Measurements from ENCODE around the gene AIFM1. TPM values are rescaled to one million over a fixed set of nuclear protein-coding genes. Genes with fewer than 3 reads are reported as not detected.

AIFM1 gene
- total and polyA plus RNA-seq, 7 donors: 48.6 to 61.6 (median 57.3) TPM

DNA sequence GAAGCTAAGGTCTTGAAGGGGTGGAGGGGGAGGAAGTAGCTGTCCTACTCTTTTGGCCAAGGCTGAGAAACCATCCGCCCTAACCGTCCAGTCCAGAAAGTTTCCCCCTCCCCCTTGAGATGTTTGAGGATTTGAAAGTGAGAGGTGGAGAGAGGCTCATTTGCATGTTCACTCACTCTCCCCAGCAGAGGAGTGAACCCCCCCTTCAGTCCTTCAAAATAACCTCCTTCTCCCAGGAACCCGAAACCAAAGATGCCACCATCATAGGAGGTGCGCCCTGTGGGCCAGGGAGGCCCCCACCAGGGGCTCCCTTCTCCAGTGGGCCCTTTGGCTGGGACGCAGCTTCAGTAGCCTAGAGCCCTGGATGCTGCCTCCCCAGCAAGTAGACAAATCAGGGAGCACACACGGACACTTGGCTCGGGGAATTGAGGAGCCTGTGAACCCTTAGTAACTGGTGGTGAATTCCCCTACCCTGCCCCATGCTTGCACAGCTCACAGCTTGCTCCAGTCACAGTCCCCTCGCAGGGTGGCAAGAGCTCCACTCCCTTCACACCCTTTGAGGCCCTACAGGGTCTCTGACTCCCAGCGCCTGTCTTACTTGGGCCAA lies 80.9 kb downstream of the AIFM1 start:
- no peaks in the 10 kb centered on the region for H3K9me3 ChIP-seq
- H3K4me1 ChIP-seq: no peaks in the 10 kb centered on the region
- peaks cover 0 to 4% (median 0%) of the 10 kb centered on the region in 3 donors for H3K27me3 ChIP-seq (ENCODE audit: insufficient read depth in 3 of 3, low read length in 2 of 3)
- H3K27ac ChIP-seq: no peak overlapping the region
- H3K36me3 ChIP-seq (ENCODE audit: insufficient read depth in 1 of 2, low read depth in 1 of 2): no peaks in the 10 kb centered on the region
- 74 to 80% (median 76%) methylated on average over 7 to 9 of the region's 9 CpGs for WGBS, 3 donors
- H3K4me3 ChIP-seq: no peak overlapping the region
- ATAC-seq (no peak), DNase-seq (peak in 1 of 2 donors; percentile 40)
- intact Hi-C loops (cut with DNase I): loop anchor here in 1 of 2 donors (2.0 kb wide), 1 partner anchor 36 kb away; no protein-coding TSS in a partner anchor
- TF ChIP-seq, protein P1, sequence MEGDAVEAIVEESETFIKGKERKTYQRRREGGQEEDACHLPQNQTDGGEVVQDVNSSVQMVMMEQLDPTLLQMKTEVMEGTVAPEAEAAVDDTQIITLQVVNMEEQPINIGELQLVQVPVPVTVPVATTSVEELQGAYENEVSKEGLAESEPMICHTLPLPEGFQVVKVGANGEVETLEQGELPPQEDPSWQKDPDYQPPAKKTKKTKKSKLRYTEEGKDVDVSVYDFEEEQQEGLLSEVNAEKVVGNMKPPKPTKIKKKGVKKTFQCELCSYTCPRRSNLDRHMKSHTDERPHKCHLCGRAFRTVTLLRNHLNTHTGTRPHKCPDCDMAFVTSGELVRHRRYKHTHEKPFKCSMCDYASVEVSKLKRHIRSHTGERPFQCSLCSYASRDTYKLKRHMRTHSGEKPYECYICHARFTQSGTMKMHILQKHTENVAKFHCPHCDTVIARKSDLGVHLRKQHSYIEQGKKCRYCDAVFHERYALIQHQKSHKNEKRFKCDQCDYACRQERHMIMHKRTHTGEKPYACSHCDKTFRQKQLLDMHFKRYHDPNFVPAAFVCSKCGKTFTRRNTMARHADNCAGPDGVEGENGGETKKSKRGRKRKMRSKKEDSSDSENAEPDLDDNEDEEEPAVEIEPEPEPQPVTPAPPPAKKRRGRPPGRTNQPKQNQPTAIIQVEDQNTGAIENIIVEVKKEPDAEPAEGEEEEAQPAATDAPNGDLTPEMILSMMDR (IDR thresholded peaks at IDR 0.05): no peak

DNA sequence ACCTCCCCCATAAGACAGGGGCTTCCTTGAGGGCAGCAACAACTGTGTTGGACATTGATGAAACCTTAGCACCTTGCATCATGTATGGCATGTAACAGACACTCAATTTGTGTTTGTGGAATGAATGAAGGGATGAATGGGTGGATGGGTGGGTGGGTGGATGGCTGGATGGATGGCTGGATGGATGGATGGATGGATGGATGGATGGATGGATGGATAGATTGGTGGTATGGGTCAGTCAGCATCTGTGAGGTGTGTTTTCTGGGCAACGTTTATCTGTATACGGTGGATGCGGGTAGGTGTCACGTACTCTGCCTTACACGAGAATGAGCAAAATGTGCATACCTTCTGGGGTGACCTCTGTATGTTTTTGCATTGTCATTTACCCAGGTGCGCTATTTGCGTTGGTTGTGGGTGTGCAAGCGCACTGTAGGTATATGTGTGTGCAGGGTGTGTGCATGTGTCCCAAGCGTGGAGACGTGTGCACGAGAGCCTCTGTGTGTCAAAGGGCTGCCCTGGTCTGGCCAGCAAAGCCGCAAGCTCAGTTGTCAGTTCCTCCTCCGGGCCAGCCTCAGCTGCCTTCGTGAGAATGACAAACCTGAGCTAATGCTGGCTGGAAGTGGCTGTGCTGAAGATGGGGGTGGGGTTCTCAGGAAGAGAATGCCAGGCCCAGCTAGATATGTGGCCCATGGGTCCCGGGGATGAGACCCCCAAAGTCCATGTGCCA lies 81.8 kb downstream of the AIFM1 start:
- DNase-seq (peak in 1 of 2 donors; percentile 41), ATAC-seq (no peak)
- intact Hi-C loops (cut with DNase I): loop anchor here in 1 of 2 donors (2.0 kb wide), 1 partner anchor 37 kb away; no protein-coding TSS in a partner anchor
- Histone ChIP-seq H3K27me3 (ENCODE audit: insufficient read depth in 3 of 3, low read length in 2 of 3) (peaks cover 0 to 4% (median 0%) of the 10 kb centered on the region in 3 donors), H3K9me3 (no peaks in the 10 kb centered on the region), H3K4me3 (no peak overlapping the region), H3K36me3 (ENCODE audit: insufficient read depth in 1 of 2, low read depth in 1 of 2) (no peaks in the 10 kb centered on the region), H3K27ac (no peak overlapping the region), H3K4me1 (no peaks in the 10 kb centered on the region)
- WGBS, 3 donors: 80 to 82% (median 80%) methylated on average over 15 of the region's 15 CpGs
- TF ChIP-seq, protein P1 (IDR thresholded peaks at IDR 0.05): no peak

DNA sequence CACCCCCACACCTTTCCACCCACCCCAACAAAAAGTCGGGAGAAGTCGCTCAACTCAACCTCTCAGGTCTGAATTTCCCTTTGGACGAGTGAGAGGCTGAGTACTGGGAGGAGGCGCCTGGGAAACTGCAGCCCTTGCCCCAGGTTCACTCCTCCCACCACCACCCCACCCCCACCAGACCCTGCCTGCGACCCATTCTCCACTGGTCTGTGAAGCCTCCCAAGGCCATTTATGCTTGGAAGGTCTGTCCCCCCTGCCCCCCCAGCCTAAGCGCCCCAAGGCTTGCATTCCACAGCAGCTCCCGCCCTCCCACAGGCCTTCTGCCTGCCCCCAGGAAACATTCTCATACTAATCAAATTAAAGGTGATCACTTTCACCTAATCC lies 82.5 kb downstream of the AIFM1 start:
- Histone ChIP-seq H3K9me3 (no peaks in the 10 kb centered on the region), H3K4me1 (no peaks in the 10 kb centered on the region), H3K4me3 (no peak overlapping the region), H3K27ac (no peak overlapping the region), H3K36me3 (ENCODE audit: insufficient read depth in 1 of 2, low read depth in 1 of 2) (no peaks in the 10 kb centered on the region), H3K27me3 (ENCODE audit: insufficient read depth in 3 of 3, low read length in 2 of 3) (peaks cover 0 to 4% (median 0%) of the 10 kb centered on the region in 3 donors)
- intact Hi-C loops (cut with DNase I): no loop called here
- no peak for ATAC-seq
- TF ChIP-seq, protein P1 (IDR thresholded peaks at IDR 0.05): no peak
- WGBS, 3 donors: 49 to 66% (median 60%) methylated on average over 1 to 7 of the region's 7 CpGs
- peak in 1 of 2 donors; percentile 13 for DNase-seq

DNA sequence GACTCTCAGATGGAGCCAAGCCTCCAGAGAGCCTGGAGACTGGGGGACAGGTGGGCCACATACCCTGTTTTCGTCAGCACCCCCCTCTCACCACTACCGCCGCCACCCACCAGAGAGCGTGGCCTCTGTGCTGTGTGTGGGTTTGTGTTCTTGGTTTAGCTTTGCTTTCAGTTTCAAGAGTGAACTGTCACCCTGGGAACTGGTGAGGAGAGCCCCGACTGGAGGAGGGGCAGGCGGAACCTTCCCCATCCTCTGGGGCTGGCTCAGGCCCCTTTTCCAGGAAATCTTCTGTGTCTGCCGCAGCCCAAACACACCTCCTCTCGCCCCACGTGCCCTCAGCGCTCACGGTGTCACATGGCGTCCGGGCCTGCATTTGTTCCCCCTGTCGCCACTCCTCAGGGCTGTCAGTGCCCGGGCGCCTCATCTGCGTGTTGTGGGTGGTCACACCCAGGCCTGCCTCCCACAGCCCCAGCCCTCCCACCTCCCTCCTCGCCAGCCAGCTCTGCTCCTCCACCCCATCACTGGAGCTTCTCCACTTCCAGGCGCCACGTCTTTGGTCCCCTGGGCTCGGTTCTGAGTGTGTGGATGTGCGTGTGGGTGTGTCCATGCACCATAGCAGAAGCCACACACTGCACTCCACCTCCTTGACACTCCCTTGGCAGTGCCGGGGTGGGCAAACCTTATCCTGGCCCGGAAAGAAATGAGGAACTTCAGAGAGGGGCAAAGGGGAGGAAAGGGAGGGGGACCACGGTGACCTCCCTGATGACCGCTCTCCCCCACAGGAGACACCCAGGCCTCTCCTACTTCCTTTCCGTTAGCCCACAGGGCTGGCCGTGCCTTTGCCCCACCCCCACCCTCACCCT lies 83.2 kb downstream of the AIFM1 start:
- no peaks in the 10 kb centered on the region for H3K9me3 ChIP-seq
- TF ChIP-seq, protein P1 (IDR thresholded peaks at IDR 0.05): peak; percentile 10
- peak; percentile 32 to 46 (median 36) for ATAC-seq
- H3K4me3 ChIP-seq: no peak overlapping the region
- H3K36me3 ChIP-seq (ENCODE audit: insufficient read depth in 1 of 2, low read depth in 1 of 2): no peaks in the 10 kb centered on the region
- 19 to 47% (median 44%) methylated on average over 6 to 28 of the region's 28 CpGs for WGBS, 3 donors
- DNase-seq: peak; percentile 53 to 69
- no peak overlapping the region for H3K27ac ChIP-seq
- peaks cover 0 to 4% (median 0%) of the 10 kb centered on the region in 3 donors for H3K27me3 ChIP-seq (ENCODE audit: insufficient read depth in 3 of 3, low read length in 2 of 3)
- intact Hi-C loops (cut with DNase I): no loop called here
- H3K4me1 ChIP-seq: no peaks in the 10 kb centered on the region
